HG02798 (cell line): Measurements from ENCODE around the gene COL20A1.
"Not testable (repeated sequence)": the region's sequence is repeated elsewhere in the genome, so short reads cannot be mapped to it uniquely, and the experiment has no call there.

Source experiments
- ATAC-seq: cut with Tn5 transposase; IDR thresholded peaks from one replicate; pipeline ENCODE4 v1.9.1; 2021; ENCODE audit warnings: mild to moderate bottlenecking; ENCODE audit not compliant: unreplicated experiment, poor library complexity

The COL20A1 gene

GRCh38 chr20:63292904-63293303, at the start of gene COL20A1:
TSS of gene COL20A1 (plus strand) at chr20:63293186. CDS start at chr20:63295108, 1,922 bp downstream.
- ATAC-seq, result no peak

GRCh38 chr20:63243604-63244247, 49.3 kb upstream of the COL20A1 start:
- no peak for ATAC-seq

- no peak for ATAC-seq
Observed at GRCh38 chr20:63244468-63244867, 48.5 kb upstream of the COL20A1 start.

- ATAC-seq, result no peak
Observed at GRCh38 chr20:63246490-63247288, 46.3 kb upstream of the COL20A1 start.

DNA sequence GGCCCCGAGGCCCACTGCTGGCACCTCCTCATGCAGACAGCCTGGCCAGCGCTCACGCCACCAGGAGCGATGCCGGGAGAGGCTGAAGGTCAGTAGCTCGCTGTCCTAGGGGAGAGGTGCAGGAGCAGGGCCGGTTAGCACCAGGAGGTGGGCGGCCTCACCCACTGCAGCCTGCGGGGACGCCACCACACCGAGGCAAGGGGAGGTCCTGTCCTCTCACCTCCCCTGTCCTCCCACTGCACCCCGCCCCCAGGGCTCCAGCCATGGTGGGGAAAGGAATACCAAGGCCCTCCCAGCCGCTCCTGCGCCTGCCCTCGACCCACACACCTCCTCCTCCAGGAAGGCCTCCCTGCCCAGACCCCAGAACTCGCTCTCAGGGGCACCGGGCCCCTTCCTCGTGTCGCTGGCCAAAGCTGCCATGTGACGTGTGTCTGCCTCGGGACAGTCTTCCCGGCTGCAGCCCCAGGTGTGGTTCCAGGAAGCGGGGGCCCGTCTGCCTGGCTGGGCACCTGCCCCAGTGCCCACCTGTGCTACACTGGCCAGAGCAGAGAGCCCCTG, 45.2 kb upstream of the COL20A1 start:
- ATAC-seq, result no peak

- ATAC-seq, result no peak
Observed at GRCh38 chr20:63248835-63249591, 44.0 kb upstream of the COL20A1 start.

DNA sequence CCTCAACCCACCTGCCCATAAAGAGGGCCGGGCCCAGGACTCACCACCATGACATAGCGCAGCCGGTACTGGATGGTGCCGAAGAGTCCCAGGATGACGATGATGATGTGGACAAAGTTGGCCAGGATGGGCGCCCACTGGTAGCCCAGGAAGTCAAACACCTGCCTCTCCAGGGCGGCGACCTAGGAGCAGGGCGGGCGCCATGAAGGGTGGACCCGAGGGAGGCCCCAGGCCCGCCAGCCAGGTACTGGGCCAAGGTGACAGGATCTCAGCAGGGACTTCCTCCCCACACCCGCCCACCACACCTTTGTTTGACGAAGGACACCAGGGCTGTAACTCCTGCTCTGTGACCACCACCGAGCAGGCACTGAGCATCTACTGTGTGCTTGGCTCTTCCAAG, 43.1 kb upstream of the COL20A1 start:
- no peak for ATAC-seq

GRCh38 chr20:63251350-63251749, 41.6 kb upstream of the COL20A1 start:
- not testable (repeated sequence) for ATAC-seq

GRCh38 chr20:63252284-63252711, 40.7 kb upstream of the COL20A1 start:
- no peak for ATAC-seq

DNA sequence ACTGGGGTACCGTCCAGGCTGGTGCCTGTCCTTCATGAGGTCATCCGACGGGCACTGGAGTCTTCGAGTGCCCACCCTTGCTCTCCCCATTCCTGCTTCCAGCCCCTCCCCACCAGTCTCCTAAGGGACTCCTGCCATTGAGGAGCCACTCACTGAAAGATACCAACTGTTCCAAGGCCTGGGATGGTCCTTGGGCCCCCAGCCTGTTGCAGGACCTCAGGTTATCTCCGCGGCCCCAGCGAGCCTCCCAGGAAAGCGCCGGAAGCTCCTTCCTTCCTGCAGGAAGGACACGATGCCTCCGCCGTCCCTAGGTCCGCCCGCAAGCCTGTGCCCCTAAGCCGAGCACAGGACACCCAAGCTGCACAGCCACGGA, 39.9 kb upstream of the COL20A1 start:
- ATAC-seq, result no peak

DNA sequence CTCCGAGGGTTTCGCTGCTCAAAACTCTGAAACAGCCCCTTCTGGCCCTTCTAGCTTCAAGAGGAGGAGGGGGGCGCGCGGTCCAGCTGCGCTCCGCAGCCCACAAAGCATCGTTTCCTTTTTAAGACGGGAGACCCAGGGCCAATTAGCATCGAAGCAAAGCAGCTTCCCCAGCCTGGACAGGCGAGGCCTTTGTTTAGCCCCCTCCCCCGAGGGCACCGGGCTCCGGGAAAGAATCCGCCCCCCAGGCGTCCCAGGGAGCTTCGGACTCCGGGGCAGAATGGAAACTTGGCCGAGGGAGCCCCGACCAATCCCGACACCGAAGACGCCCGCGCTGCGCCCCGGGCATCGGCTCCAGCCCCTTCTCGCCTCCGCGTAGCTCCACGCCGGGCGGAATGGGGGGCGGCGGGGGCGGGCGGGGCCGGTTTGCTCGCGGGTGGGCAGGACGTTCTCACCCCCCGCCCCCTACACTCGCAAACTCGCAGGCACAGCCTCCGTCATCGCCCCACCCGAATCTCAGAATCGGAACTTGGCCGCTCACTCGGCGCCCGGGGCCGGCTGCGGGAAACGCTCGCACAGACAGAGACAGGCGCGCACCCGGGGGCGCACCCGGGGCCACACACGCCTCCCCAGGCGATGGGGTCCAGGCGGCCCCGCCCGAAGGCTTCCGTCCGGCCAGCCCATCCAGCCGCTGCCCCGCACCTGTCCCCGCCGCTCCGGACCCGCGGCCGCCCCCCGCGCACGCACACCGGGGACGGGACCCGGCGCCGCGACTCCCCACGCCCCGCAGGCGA, 39.4 kb upstream of the COL20A1 start:
- no peak for ATAC-seq

GRCh38 chr20:63254232-63254605, 38.8 kb upstream of the COL20A1 start, which contains the start of gene NKAIN4:
TSS of gene NKAIN4 (minus strand) at chr20:63254463. CDS start at chr20:63254450, 13 bp downstream.
- ATAC-seq, result no peak

DNA sequence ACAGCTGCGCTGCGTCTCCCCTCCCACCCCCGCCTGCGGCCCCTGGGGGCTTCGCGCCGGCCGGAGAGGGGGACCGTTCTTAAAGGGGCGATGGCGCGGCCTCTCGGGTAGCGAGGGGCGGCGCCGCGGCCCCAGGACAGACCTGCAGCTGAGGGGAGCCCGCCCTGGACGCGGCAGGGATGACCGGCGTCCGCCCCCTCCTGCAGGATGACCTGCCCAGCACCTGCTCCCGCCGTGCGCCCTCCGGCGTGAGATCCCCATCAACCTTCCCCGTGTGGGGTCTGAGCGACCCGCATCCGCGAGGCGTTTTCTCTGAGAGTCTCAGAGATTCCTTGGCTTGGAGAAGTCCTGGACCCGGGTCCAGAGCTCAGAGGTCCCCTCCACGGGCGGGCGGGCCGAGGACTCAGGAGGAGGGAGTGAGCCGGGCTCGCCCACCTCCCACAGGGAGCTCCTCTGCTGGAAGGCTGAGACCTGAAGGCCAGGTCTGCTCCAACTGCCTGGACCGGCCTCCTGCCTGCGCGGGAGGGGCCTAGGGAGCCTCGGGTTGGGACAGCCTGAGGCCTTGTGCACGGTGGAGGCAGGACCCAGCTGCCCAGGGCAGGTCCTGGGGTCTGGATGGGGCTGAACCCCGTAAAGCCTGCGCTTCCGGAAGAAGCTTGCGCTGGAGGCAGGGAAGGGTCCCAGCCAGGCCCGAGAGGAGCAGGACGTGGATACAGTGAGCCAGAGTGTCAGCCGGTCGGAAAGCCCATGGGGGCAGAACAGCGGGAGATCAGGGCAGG, 38.2 kb upstream of the COL20A1 start:
- ATAC-seq, result no peak

DNA sequence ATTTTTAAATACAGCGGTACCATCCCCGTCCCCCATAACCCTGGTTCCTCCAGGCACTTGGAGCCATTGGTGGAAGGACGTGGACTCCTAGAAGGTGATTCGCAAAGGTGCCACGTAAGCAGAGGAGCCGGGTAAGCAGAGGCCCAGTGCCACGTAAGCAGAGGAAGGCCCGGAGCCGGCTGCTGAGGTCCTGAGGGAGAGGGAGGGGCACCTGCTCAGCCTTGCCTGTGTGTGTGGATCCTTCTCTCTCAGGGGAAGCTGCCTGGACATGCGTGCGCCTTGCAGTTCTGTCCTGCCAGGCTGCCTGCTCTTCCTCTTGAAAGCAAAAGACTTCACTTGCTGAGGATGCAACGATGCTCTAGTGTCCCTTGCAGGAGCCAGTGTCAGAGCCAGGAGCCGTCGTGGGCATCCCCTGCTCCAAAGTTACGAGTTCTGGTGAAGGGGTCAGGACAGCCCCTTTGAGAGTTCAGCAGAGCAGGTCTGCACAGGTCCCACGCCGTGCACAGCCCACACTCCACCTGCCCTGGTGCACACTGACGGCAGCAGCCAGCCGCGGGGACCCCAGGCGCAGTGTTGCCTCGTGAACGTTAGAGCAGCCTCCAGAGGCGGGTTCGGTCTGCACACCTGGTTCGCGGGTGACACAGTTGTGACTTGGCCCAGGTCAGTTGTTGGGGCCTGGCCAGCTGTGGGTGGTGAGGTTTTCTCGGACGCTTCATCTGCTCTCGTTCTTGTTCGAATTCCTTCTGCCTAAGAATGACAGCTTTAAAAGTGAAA, 36.9 kb upstream of the COL20A1 start:
- no peak for ATAC-seq

DNA sequence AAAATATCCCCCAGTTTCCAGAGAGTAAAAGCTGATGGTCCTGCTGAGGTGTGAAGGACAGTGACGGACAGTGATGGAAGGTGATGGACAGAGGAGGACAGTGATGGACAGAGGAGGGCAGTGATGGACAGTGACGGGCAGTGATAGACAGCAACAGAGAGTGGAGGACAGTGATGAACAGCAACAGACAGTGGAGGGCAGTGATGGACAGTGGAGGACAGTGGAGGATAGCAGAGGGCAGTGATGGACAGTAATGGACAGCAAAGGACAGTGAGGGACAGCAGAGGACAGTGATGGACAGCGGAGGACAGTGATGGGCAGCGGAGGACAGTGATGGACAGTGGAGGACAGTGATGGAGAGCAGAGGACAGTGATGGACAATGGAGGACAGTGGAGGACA, 36.0 kb upstream of the COL20A1 start:
- ATAC-seq, result no peak

- ATAC-seq, result no peak
Observed at GRCh38 chr20:63257629-63258028, 35.4 kb upstream of the COL20A1 start.

DNA sequence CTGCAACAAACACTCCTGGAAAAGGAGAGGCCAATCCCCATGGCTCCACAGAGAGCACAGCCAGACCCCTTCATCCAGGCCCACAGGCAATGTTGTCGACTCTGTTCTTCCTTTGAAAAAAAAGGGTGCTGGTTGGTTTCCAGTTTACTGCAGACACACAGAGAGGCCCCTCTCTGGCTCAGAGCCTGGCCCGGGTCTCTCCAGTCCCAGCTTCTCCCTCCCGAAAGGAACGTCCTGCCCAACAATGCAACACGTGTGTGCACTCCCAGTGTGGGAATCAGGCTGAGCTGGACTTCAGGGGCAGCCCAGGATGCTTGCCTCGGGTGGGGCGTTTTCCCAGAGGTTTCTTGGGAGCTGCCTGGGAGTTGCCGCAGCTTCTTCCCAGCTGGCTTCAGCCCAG, 34.2 kb upstream of the COL20A1 start:
- no peak for ATAC-seq

- ATAC-seq, result no peak
Observed at GRCh38 chr20:63259734-63260460, 33.1 kb upstream of the COL20A1 start.
